Fibroblast of skin of left biceps (primary cell): ENCODE data around the gene DRD4.

Experiments used
- DNase-seq, 2 experiments: peaks; one replicate each; pipeline ENCODE4 v3.0.0-alpha.2; 2013; ENCODE audit warnings: low read depth in 2 of 2

The DRD4 gene

DNA sequence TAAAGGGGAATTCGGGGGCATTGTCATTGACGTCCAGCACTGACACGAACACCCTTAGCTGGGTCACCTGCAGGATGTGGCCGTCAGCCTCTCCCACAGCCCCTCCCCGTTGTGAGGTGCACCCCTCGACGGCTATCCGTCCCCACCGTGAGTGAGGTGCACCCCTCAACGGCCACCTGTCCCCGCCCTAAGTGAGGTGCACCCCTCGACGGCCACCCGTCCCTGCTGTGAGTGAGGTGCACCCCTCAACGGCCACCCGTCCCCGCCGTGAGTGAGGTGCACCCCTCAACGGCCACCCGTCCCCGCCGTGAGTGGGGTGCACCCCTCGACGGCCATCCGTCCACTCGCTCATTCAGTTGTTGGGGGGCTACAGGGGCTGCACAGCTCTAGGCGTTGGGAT, 15.2 kb upstream of the DRD4 start:
- DNase-seq = no peak

GRCh38 chr11:623349-623869, 13.7 kb upstream of the DRD4 start:
- no peak for DNase-seq

DNA sequence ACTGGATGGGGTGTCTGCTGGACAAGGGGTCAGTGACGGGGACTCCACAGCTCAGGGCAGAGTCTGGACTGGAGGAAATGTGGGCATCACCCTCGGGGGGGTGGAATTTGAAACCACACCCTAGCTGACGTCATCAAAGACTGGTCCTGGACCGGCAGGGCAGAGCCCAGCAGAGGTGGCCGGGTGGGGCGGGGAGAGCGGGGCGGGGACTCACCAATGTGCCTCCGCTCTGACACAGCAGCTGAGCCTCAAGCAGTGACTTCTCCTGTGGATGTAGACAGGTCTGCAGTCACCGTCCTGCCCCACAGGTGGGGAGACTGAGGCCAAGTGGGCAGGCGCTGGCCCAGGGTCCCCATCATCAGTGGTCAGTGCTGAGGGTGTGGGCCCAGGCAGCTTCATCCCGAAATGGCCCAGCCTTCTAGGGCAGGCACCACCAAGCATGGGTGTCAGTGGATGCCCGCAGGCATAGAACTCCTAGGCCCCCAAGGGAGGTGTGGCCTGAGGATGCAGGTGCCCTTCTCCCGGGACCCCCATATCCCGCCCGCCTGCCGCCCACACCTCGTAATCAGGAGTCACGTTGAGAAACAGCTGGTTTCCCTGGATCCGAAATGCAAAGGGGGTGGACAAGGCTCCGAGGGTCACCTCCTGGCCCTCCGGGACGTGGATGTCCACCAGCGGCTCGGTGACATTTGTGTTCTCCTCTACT, 12.9 kb upstream of the DRD4 start:
- no peak for DNase-seq

DNA sequence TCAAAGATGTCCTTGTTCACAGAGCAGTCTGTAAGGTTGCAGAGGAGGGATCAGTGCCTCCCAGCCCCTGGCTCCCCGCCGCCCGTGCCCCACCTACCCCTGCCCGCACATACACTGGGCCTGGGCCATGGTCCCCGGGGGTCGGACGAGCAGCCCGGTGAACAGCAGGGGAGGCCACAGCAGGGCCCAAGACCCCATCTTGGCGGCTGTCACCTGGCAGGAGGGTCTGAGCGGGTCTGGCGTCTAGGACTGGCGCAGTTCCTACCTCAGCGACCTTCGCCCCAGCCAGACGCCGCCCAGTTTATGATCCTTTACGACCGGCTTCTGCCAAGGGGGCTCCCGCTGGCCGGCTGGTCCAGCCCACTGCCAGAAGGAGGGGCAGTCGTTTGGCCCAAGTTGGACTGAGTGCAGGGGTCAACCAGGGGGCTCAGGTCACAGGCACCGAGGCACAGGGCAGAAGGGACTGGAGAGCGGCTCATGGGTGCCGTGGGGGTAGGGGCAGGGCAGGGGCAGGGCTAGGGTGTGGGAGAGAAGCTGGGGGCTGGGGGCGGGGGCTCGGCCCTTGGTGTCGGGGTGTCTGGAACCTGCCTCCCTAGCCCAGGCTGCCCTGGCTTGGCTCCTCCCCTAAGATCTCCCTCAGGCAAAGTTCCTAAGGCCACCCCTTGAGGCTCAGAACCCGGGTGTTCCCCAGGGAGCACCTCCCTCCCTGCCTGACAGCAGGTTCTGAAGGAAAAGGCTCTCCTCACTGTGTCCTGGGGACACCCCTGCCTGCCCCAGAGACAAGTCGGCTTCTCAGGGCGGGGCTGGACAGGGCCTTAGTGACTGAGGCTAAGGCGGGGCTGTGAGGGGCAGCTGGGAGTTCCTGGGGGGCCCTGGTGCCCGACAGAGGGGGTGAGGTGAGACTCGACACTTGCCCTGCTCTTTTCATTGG, 12.1 kb upstream of the DRD4 start, which contains the start of gene CDHR5:
CDHR5 (minus strand) TSS at position 251 of the 931 bp plus-strand sequence; CDS start at position 198, 53 bp downstream.
- DNase-seq = no peak

DNA sequence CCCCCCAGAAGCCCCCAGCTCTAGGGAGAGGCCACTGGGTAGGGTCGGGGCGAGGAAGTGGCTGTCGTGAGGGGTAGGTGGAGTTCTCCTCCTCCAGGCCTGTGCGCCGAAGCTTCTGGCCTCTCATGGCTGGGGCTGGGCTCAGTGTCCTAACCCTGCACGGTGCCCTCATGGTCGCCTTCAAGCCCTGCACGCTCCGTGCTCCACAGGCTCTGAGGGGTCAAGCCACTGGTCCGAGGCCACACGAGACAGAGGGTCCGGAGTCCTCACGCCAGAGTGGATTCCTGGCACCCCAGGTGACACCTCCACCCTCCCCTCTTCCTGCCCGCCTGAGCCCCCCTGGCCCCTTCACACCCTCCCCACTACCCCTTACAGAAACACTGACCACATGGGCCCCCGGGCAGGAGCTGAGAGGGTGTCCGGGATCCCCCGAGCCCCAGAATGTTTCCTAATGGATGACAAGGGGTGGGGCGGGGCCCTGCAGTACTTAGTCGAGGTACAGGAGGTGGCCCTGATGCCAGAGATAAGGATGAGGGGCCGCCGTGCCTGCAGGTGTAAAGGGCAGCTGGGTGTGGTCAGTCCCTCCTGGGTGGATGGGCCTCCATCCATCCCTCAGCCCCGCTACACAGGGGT, 11.3 kb upstream of the DRD4 start:
- DNase-seq = no peak

- no peak for DNase-seq
Observed at GRCh38 chr11:626475-627307, 10.4 kb upstream of the DRD4 start, which contains the start of gene SCT. TSS of gene SCT (minus strand) at chr11:627181. CDS start at chr11:627143, 38 bp downstream.

GRCh38 chr11:627308-627576, 9.8 kb upstream of the DRD4 start:
- DNase-seq = no peak

- no peak for DNase-seq
Observed at GRCh38 chr11:628056-628455, 9.0 kb upstream of the DRD4 start.

DNA sequence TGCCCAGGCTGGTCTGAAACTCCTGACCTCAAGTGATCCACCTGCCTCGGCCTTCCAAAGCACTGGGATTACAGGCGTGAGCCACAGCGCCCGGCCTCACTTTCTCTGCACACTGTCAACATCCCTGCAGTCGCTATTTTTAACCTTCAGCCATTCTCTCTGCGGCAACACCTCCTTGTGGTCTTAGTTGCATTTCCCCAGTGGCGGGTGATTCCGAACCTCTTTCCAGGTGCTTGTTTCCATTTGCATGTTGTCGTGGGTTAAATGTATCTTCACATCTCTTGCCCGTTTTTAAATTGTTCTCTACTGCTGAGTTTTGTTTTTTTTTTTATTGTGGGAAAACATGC, 7.9 kb upstream of the DRD4 start:
- DNase-seq = no peak

DNA sequence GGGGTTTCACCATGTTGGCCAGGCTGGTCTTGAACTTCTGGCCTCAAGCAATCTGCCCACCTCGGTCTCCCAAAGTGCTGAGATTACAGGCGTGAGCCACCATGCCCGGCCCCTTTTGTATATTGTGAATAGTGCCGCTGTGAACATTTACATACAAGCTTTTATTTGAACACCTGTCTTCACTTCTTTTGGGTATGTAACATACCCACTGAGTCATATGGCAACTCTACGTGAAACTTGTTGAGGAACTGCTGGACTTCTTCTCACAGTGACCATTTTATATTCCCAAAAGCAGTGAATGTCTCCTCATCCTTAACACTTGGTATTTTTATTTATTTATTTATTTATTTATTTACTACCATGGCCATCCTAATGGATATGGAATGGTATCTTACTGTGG, 6.2 kb upstream of the DRD4 start:
- no peak for DNase-seq

DNA sequence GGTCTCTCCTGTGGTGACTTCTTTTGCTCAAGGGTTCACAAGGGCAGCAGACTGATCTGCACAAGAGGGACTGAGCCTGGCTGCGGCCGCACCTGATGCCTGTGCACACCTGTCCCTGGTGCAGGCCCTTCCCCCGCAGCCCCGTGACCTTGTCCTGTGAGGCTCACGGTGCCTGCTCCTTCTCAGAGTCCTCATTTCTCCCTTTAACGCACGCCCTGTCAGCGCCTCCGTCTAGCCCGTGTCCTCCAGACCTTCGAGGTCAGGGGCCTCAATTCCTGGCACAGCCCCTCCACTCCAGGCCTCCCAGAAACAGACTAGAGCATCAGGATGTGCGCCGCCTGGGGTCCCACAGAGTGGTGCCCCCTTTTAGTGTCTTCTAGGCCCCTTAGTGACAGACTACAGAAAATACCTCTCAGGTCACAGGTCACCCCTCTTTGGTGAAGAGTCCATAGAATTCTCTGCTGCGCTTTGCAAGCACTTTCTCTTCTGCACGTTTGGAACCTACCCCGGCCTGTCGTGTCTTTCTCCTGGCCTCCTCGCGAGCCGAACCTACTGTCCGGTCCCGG, 1.0 kb upstream of the DRD4 start:
- DNase-seq = no peak

- DNase-seq = no peak
Observed at GRCh38 chr11:637333-637592, 194 bp downstream of the DRD4 start.

DNA sequence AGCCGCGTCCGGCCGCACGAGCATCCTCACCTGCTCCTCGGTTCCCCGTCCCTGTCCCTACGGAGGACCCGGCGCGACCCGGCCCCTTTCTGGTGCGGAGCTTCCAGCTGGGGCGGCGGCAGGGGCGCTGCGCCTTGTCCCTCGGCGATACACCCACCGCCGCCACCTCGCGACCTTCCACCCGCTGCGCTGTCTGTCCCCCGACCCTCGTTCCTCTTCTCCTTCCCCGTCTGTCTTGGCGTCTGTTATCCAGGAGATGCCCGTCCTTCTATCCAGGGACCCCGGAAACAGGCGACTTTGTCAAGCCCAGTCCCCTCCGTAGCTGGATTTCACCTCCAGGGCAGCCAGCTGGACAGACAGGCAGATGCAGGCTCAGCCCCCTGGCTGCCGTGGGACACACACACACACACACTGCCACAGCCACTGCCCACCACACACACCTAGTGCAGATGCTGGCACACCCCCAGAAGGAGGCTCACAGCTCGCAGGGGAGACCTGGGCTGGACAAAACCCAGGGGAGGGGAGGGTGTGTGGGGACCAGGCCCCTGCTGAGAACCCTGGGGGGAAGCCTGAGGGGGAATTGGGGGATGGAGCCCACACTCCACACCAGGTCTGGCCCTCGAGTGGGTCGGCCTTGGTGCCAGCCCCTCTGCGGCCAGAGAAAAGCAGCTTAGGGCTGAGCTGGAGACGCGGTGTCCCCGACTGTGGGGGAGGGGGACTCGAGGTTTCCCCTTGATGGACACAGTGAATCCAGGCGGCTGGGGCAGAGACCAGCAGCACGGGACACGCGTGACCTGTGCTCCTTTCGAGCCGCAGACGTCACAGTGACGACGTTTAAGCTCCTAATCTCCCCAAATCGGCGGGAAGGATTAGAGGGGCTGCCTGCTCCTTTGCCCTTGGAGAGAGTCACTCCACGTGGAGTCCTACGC, 788 bp downstream of the DRD4 start:
- no peak for DNase-seq

DNA sequence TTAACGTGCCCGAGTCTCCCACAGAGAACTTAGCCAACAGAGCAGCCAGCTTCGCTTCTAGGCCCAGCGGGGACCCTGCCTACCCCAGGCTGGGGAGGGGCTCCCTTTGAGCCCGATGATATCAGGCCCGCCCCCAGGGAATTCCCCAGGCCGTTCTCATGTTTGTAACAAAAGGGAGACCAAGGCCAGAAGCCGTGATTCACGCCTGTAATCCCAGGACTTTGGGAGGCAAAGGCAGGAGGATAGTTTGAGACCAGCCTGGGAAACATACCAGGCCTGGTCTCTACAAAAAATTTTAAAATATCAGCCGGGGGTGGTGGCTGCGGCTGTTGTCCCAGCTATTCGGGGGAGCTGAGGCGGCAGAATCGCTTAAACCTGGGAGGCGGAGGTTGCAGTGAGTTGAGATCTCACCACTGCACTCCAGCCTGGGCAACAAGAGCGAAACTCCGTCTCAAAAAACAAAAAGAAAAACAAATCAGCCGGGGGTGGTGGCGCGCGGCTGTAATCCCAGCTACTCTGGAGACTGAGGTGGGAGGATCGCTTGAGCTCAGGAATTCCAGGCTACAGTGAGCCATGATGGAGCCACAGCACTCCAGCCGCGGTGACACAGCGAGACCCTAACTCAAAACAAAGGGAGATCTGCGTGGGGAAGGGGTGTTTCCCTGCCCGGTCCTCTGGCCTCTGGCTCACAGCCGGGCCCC, 1.7 kb downstream of the DRD4 start:
- no peak for DNase-seq

DNA sequence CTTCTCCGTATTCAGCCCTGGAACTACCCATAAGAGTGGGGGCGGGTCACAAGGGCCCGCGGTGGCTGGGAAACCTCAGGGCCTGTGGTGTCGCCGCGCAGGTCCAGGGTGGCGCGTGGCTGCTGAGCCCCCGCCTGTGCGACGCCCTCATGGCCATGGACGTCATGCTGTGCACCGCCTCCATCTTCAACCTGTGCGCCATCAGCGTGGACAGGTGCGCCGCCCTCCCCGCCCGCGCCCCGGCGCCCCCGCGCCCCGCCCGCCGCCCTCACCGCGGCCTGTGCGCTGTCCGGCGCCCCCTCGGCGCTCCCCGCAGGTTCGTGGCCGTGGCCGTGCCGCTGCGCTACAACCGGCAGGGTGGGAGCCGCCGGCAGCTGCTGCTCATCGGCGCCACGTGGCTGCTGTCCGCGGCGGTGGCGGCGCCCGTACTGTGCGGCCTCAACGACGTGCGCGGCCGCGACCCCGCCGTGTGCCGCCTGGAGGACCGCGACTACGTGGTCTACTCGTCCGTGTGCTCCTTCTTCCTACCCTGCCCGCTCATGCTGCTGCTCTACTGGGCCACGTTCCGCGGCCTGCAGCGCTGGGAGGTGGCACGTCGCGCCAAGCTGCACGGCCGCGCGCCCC, 2.4 kb downstream of the DRD4 start:
- DNase-seq = no peak

DNA sequence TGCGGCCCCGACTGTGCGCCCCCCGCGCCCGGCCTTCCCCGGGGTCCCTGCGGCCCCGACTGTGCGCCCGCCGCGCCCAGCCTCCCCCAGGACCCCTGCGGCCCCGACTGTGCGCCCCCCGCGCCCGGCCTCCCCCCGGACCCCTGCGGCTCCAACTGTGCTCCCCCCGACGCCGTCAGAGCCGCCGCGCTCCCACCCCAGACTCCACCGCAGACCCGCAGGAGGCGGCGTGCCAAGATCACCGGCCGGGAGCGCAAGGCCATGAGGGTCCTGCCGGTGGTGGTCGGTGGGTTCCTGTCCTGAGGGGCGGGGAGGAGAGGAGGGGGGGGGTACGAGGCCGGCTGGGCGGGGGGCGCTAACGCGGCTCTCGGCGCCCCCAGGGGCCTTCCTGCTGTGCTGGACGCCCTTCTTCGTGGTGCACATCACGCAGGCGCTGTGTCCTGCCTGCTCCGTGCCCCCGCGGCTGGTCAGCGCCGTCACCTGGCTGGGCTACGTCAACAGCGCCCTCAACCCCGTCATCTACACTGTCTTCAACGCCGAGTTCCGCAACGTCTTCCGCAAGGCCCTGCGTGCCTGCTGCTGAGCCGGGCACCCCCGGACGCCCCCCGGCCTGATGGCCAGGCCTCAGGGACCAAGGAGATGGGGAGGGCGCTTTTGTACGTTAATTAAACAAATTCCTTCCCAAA, 3.1 kb downstream of the DRD4 start:
- no peak for DNase-seq

GRCh38 chr11:641806-642370, 4.8 kb downstream of the DRD4 start:
- no peak for DNase-seq

GRCh38 chr11:643366-643765, 6.3 kb downstream of the DRD4 start:
- DNase-seq = no peak
